GM19023 (cell line): ENCODE measurements around the gene UBE2QL1.
A peak's percentile ranks its signal among the peaks of the same experiment; 100 is the strongest.
"Not testable (repeated sequence)": the region's sequence is repeated elsewhere in the genome, so short reads cannot be mapped to it uniquely, and the experiment has no call there.

Experiments used
- ATAC-seq: cut with Tn5 transposase; IDR thresholded peaks from one replicate; pipeline ENCODE4 v1.9.1; 2021; ENCODE audit warnings: mild to moderate bottlenecking, moderate library complexity; ENCODE audit not compliant: unreplicated experiment

Gene UBE2QL1

GRCh38 chr5:6494939-6495338, 46.3 kb downstream of the UBE2QL1 start:
- ATAC-seq = no peak

- ATAC-seq = no peak
Measured at GRCh38 chr5:6495433-6496206, 47.0 kb downstream of the UBE2QL1 start.

GRCh38 chr5:6496207-6496584, 47.5 kb downstream of the UBE2QL1 start:
- ATAC-seq = peak; percentile 92

GRCh38 chr5:6496636-6497035, 48.0 kb downstream of the UBE2QL1 start:
- ATAC-seq = no peak

- no peak for ATAC-seq
Measured at GRCh38 chr5:6497262-6497661, 48.6 kb downstream of the UBE2QL1 start.

GRCh38 chr5:6498968-6499367, 50.3 kb downstream of the UBE2QL1 start:
- no peak for ATAC-seq

- no peak for ATAC-seq
Measured at GRCh38 chr5:6501701-6502100, 53.0 kb downstream of the UBE2QL1 start.

- no peak for ATAC-seq
Measured at GRCh38 chr5:6502421-6502820, 53.8 kb downstream of the UBE2QL1 start.

- no peak for ATAC-seq
Measured at GRCh38 chr5:6503342-6503741, 54.7 kb downstream of the UBE2QL1 start.

GRCh38 chr5:6504677-6505415, 56.2 kb downstream of the UBE2QL1 start:
- no peak for ATAC-seq

GRCh38 chr5:6505416-6505755, 56.7 kb downstream of the UBE2QL1 start:
- no peak for ATAC-seq

GRCh38 chr5:6505783-6506557, 57.3 kb downstream of the UBE2QL1 start:
- ATAC-seq = no peak

GRCh38 chr5:6506611-6507010, 58.0 kb downstream of the UBE2QL1 start:
- peak; percentile 73 for ATAC-seq

GRCh38 chr5:6508931-6509330, 60.3 kb downstream of the UBE2QL1 start:
- no peak for ATAC-seq

- no peak for ATAC-seq
Measured at GRCh38 chr5:6510132-6510531, 61.5 kb downstream of the UBE2QL1 start.

GRCh38 chr5:6510973-6511372, 62.3 kb downstream of the UBE2QL1 start:
- no peak for ATAC-seq

- not testable (repeated sequence) for ATAC-seq
Measured at GRCh38 chr5:6515812-6516211, 67.2 kb downstream of the UBE2QL1 start.

GRCh38 chr5:6516823-6517222, 68.2 kb downstream of the UBE2QL1 start:
- no peak for ATAC-seq

- ATAC-seq = no peak
Measured at GRCh38 chr5:6517510-6517909, 68.9 kb downstream of the UBE2QL1 start.

GRCh38 chr5:6518298-6519057, 69.8 kb downstream of the UBE2QL1 start:
- ATAC-seq = no peak

GRCh38 chr5:6520201-6520600, 71.5 kb downstream of the UBE2QL1 start:
- ATAC-seq = no peak
